ENCODE data around the gene KRTAP16-1. TPM values are rescaled to one million over a fixed set of nuclear protein-coding genes. Genes with fewer than 3 reads are reported as not detected.

The KRTAP16-1 gene
- total RNA-seq, 1 experiment from 2014 or later, result not detected

DNA sequence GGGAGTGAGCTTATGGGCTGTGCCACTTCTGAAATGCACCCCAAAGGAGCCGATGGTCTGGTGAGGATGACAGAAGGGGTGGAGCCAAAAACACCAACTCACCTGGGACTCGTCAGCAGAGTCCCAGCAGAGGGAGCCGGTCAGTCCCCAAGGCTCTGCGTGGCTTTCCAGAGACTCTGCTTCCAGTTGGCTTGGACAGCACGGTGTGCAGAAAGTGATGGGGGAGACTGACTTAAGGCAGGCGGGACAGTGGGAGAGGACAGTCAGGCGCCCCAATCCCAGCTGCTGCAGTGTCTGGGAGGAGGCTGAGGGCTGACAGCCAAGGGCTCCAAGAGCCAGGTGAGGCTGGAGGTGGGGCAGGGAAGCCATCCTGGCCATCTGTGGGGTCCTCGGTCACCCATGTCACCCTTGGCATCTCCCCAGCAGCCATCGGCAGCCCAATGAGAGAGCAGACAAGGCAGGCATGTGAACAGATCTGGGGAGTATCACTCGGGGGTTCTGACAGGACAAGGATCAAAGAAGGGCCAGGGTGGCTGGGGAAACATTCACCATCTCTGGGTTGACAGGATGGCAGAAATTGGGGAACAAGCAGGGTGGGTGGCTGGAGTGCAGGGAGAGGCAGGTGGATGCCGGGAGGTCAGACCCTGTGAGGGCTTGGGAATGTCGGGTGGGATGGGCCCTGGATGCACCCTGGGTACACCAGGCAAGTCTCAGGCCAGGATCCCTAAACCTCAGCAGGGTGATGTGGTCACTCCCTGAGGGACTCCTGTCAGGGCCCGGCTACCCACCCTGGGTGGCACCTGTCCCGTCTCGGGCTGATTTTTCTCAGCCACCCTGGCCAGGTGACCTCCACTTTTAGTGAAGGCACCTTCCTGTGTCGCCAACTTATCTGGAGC, 15.3 kb upstream of the KRTAP16-1 start:
- Histone ChIP-seq H3K36me3 (ENCODE audit: low read depth) (peaks cover 4% of the 10 kb centered on the region; the same call in 1 of the 2 replicates), H3K9me2 (ENCODE audit: insufficient read depth) (no peaks in the 10 kb centered on the region), H3K79me2 (ENCODE audit: low read depth) (no peaks in the 10 kb centered on the region), H3F3A (ENCODE audit: insufficient read depth, low read depth) (no peaks in the 10 kb centered on the region), H2AFZ (no peak overlapping the region), H4K20me1 (ENCODE audit: insufficient read depth) (no peaks in the 10 kb centered on the region), H3K27me3 (ENCODE audit: insufficient read depth, low read depth) (no peaks in the 10 kb centered on the region), H3K4me2 (no peak overlapping the region), H3K9me3 (ENCODE audit: insufficient read depth, low read depth) (no peaks in the 10 kb centered on the region; the same call in none of the 2 replicates), H3K27ac (no peak overlapping the region), H3K4me1 (replicated peaks; ENCODE audit: insufficient read depth) (peaks cover under 1% of the 10 kb centered on the region; the same call in 1 of the 2 replicates), H3K4me3 (no peak overlapping the region)
- TF ChIP-seq CTCF (conservative IDR thresholded peaks at IDR 0.05) (peak; percentile 58), EZH2 (IDR thresholded peaks at IDR 0.05; ENCODE audit: low read depth) (no peak)
- POLR2A ChIA-PET (ENCODE audit: unreplicated experiment), result no interaction called here
- BruUV-seq (replicated peaks), result no TSS peak
- intact Hi-C loops (cut with micrococcal nuclease; ENCODE audit: unreplicated experiment), result loop anchor here (1.0 to 10.0 kb wide), 7 partner anchors 172 to 710 kb away; partner anchors contain the start of genes KRT19 and KRTAP2-3
- peak; percentile 39 to 60 for DNase-seq
- CTCF ChIA-PET, result no interaction called here

DNA sequence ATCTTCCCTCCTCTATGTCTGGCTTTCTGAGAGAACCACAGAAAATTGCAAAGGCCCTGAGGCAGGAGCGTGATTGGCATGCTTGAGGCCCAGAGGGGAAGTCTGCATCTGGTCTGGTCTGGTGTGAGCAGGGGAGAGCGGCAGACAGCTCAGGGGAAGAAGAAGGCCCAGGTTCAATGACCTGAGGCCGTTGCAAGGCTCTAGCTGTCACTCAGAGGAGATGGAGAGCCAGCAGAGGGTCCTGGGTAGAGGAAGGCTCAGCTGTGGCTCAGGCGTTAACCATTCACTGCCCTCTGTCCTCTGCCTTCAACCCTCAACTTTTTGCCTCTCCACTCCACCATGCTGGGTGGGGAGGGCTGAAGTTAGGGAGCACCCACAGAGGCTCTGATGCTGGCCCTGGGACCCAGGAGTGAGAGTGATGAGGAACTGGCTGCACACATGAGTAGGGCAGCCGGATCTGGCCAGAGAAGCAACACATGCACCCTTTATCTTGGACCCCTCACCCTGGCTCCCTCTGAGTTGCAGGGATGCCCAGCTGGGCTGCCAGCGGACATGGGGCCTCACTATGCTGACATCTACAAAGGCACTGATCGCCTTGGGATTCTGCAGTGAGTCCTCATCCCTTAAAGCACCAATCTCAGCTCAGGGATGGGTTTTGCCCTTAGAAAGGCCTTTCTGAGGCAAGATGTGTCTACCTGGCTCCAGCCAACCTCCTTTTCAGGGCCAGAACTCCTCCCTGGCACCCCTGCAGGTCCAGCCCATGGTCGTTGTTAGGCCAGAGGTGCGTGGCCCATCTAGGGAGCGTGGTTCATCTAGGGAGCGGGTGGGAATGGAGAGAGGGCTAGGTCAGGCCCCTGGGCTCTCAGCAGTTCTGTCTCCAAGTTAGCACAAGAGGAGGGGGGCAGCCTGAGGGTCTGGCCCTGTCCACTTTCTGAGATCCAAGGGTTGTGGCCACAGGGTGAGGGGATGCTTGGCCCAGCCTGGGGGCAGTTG, 14.1 kb upstream of the KRTAP16-1 start:
- intact Hi-C loops (cut with micrococcal nuclease; ENCODE audit: unreplicated experiment), result loop anchor here (1.0 to 10.0 kb wide), 5 partner anchors 202 to 708 kb away; partner anchors contain the start of genes KRT19 and KRTAP2-3
- TF ChIP-seq EZH2 (IDR thresholded peaks at IDR 0.05; ENCODE audit: low read depth) (no peak), CTCF (conservative IDR thresholded peaks at IDR 0.05) (no peak)
- Histone ChIP-seq H3K4me2 (no peak overlapping the region), H4K20me1 (ENCODE audit: insufficient read depth) (no peaks in the 10 kb centered on the region), H2AFZ (no peak overlapping the region), H3K27me3 (ENCODE audit: insufficient read depth, low read depth) (no peaks in the 10 kb centered on the region), H3K79me2 (ENCODE audit: low read depth) (no peaks in the 10 kb centered on the region), H3K4me3 (no peak overlapping the region), H3K9me3 (ENCODE audit: insufficient read depth, low read depth) (no peaks in the 10 kb centered on the region; the same call in none of the 2 replicates), H3K9me2 (ENCODE audit: insufficient read depth) (no peaks in the 10 kb centered on the region), H3K4me1 (replicated peaks; ENCODE audit: insufficient read depth) (no peaks in the 10 kb centered on the region), H3K36me3 (ENCODE audit: low read depth) (peaks cover 4% of the 10 kb centered on the region; the same call in 1 of the 2 replicates), H3K27ac (no peak overlapping the region), H3F3A (ENCODE audit: insufficient read depth, low read depth) (no peaks in the 10 kb centered on the region)
- BruUV-seq (replicated peaks), result no TSS peak
- CTCF ChIA-PET, result interaction anchor here (0.7 to 1.9 kb wide), 6 partner anchors 14 to 414 kb away, joined by 3 to 7 read pairs (median 4); no protein-coding TSS in a partner anchor
- POLR2A ChIA-PET (ENCODE audit: unreplicated experiment), result interaction anchor here (0.6 kb wide), 1 partner anchor 75 kb away, joined by 3 read pairs; no protein-coding TSS in a partner anchor
- no peak for DNase-seq

Measured in PC-9 (cell line).